H1 (cell line): Measurements from ENCODE around the gene ZNF592. TPM values are rescaled to one million over a fixed set of nuclear protein-coding genes. Genes with fewer than 3 reads are reported as not detected.

Experiments used
- CTCF ChIA-PET: fragments of 300-600 bp; sonication (Branson Sonifier 250); formaldehyde crosslinking; loops from one replicate; lab custom pipeline; 2021; ENCODE audit not compliant: partially characterized antibody; lab: Charles Lee
- POLR2A ChIA-PET: fragments of 300-600 bp; sonication (Branson Sonifier 250); formaldehyde crosslinking; loops from one replicate; lab custom pipeline; 2021; ENCODE audit warnings: inconsistent platforms; ENCODE audit not compliant: partially characterized antibody; lab: Charles Lee
- DNase-seq, 2 experiments: peaks; one replicate each; pipeline versions ENCODE4 v3.0.0 to v3.0.0-alpha.2; 2010 to 2022; ENCODE audit warnings: low spot score in 2 of 2, low read depth in 1 of 2, mixed read lengths in 1 of 2
- FAIRE-seq: peaks from 2 replicates; lab custom pipeline; 2011; peaks lifted over from hg19 to GRCh38; lab: Jason Lieb, UNC
- H2AFZ ChIP-seq: 2 replicates; pipeline ENCODE4 v1.8.1; 2012; ENCODE audit warnings: low read length, inconsistent platforms
- H2AK5ac ChIP-seq: 2 replicates; pipeline ENCODE4 v1.6.1; 2013; ENCODE audit warnings: low read depth, low read length
- H2BK120ac ChIP-seq: replicated peaks from 2 replicates; pipeline ENCODE3; 2013; ENCODE audit warnings: low read depth, low read length, inconsistent platforms
- H2BK12ac ChIP-seq: 2 replicates; pipeline ENCODE4 v1.6.1; 2013; ENCODE audit warnings: low read depth, low read length
- H2BK15ac ChIP-seq: 2 replicates; pipeline ENCODE4 v1.6.1; 2013; ENCODE audit warnings: low read length
- H2BK20ac ChIP-seq: 2 replicates; pipeline ENCODE4 v1.6.1; 2013; ENCODE audit warnings: low read length
- H2BK5ac ChIP-seq: 2 replicates; pipeline ENCODE4 v1.6.1; 2013; ENCODE audit warnings: low read depth, low read length
- H3K14ac ChIP-seq: 2 replicates; pipeline ENCODE4 v1.6.1; 2013; ENCODE audit warnings: inconsistent platforms; ENCODE audit not compliant: insufficient read length
- H3K18ac ChIP-seq: 2 replicates; pipeline ENCODE4 v1.6.1; 2013; ENCODE audit warnings: low read length; ENCODE audit errors: extremely low read depth
- H3K23ac ChIP-seq: 2 replicates; pipeline ENCODE4 v1.6.1; 2013; ENCODE audit warnings: inconsistent platforms; ENCODE audit not compliant: insufficient read length
- H3K23me2 ChIP-seq: 2 replicates; pipeline ENCODE4 v1.6.1; 2013; ENCODE audit warnings: low read depth, low read length
- H3K27ac ChIP-seq: 2 replicates; pipeline ENCODE4 v1.6.1; 2011; ENCODE audit warnings: low read depth, low read length, inconsistent platforms
- H3K27me3 ChIP-seq, 4 experiments: replicated peaks in 1 of 4; 1 replicate in 1 of 4; 2 replicates in 3 of 4; pipeline versions ENCODE4 v1.6.1 to v1.8.1; 2011 to 2013; ENCODE audit warnings: low read length in 3 of 4, mild to moderate bottlenecking in 3 of 4, inconsistent platforms in 2 of 4, mixed read lengths in 2 of 4, moderate library complexity in 1 of 4; ENCODE audit not compliant: control insufficient read depth in 3 of 4, insufficient read depth in 3 of 4; ENCODE audit errors: extremely low read depth in 1 of 4
- H3K36me3 ChIP-seq, 4 experiments: 2 replicates each; pipeline versions ENCODE4 v1.6.1 to v1.8.1; 2011 to 2013; ENCODE audit warnings: mild to moderate bottlenecking in 4 of 4, low read length in 3 of 4, moderate library complexity in 2 of 4, control low read depth in 1 of 4, inconsistent platforms in 1 of 4; ENCODE audit not compliant: insufficient read depth in 4 of 4, control insufficient read depth in 2 of 4
- H3K4ac ChIP-seq: replicated peaks from 2 replicates; pipeline ENCODE3; 2013; ENCODE audit warnings: low read length, low read depth, mixed read lengths, inconsistent platforms; ENCODE audit not compliant: insufficient read length
- H3K4me1 ChIP-seq, 4 experiments: replicated peaks in 1 of 4; 1 replicate in 1 of 4; 2 replicates in 3 of 4; pipeline versions ENCODE4 v1.6.1 to v1.8.1; 2011 to 2013; ENCODE audit warnings: low read length in 3 of 4, inconsistent platforms in 2 of 4, mixed read lengths in 1 of 4; ENCODE audit not compliant: insufficient read depth in 4 of 4, control insufficient read depth in 3 of 4
- H3K4me2 ChIP-seq, 2 experiments: 2 replicates each; pipeline versions ENCODE4 v1.6.1 to v1.8.1; 2011 to 2013; ENCODE audit warnings: low read depth in 2 of 2, low read length in 2 of 2, control low read depth in 1 of 2, inconsistent platforms in 1 of 2, mild to moderate bottlenecking in 1 of 2; ENCODE audit not compliant: insufficient read depth in 1 of 2
- H3K4me3 ChIP-seq, 4 experiments: fragments of 200-600, 300-600 bp in 1 of 4; sonication (generic), shearing (Covaris generic), sonication (Bioruptor Twin) in 1 of 4; 2 replicates each; pipeline versions ENCODE4 v1.5.1 to v1.8.1; 2011 to 2016; ENCODE audit warnings: low read length in 4 of 4, low read depth in 3 of 4, control low read depth in 2 of 4, inconsistent platforms in 2 of 4, mild to moderate bottlenecking in 2 of 4, mixed read lengths in 1 of 4, moderate library complexity in 1 of 4; ENCODE audit not compliant: insufficient read depth in 2 of 4; ENCODE audit errors: extremely low read depth in 1 of 4
- H3K56ac ChIP-seq: replicated peaks from 2 replicates; pipeline ENCODE3; 2013; ENCODE audit warnings: low read depth, mild to moderate bottlenecking, mixed read lengths, low read length, inconsistent platforms; ENCODE audit not compliant: insufficient read length
- H3K79me1 ChIP-seq: 2 replicates; pipeline ENCODE4 v1.6.1; 2013; ENCODE audit warnings: low read depth, low read length, control low read depth
- H3K79me2 ChIP-seq, 2 experiments: 2 replicates each; pipeline versions ENCODE4 v1.6.1 to v1.8.1; 2012 to 2013; ENCODE audit warnings: low read length in 2 of 2, mild to moderate bottlenecking in 2 of 2, inconsistent platforms in 1 of 2; ENCODE audit not compliant: insufficient read depth in 2 of 2, control insufficient read depth in 1 of 2
- H3K9ac ChIP-seq, 4 experiments: replicated peaks in 1 of 4; 1 replicate in 1 of 4; 2 replicates in 3 of 4; pipeline versions ENCODE4 v1.6.1 to v1.8.1; 2011 to 2013; ENCODE audit warnings: low read depth in 3 of 4, low read length in 3 of 4, control low read depth in 2 of 4, mild to moderate bottlenecking in 2 of 4, moderate library complexity in 2 of 4, inconsistent platforms in 1 of 4; ENCODE audit errors: extremely low read depth in 1 of 4
- H3K9me3 ChIP-seq, 2 experiments: 2 replicates each; pipeline versions ENCODE4 v1.6.1 to v1.8.1; 2012 to 2013; ENCODE audit warnings: mild to moderate bottlenecking in 2 of 2, moderate library complexity in 2 of 2, control low read depth in 1 of 2, inconsistent platforms in 1 of 2, low read depth in 1 of 2, low read length in 1 of 2, mixed read lengths in 1 of 2; ENCODE audit not compliant: insufficient read depth in 2 of 2
- H4K20me1 ChIP-seq, 2 experiments: replicated peaks in 1 of 2; 2 replicates each; pipeline versions ENCODE3 to v1.8.1; 2011 to 2013; ENCODE audit warnings: inconsistent platforms in 2 of 2, low read length in 2 of 2, mild to moderate bottlenecking in 1 of 2; ENCODE audit not compliant: insufficient read depth in 2 of 2, control insufficient read depth in 1 of 2
- H4K5ac ChIP-seq: 2 replicates; pipeline ENCODE4 v1.6.1; 2013; ENCODE audit warnings: low read length, low read depth, mixed read lengths, inconsistent platforms; ENCODE audit not compliant: insufficient read length
- H4K8ac ChIP-seq: 2 replicates; pipeline ENCODE4 v1.8.0; 2013; ENCODE audit warnings: mild to moderate bottlenecking, moderate library complexity, low read length, inconsistent platforms; ENCODE audit not compliant: insufficient read depth; ENCODE audit errors: extremely low read depth
- H4K91ac ChIP-seq: replicated peaks from 2 replicates; pipeline ENCODE3; 2013; ENCODE audit warnings: low read length, mixed read lengths, inconsistent platforms; ENCODE audit not compliant: insufficient read length
- CBX5 ChIP-seq: fragments of 300-800, 300-1000 bp; sonication (generic); IDR thresholded peaks from 2 replicates; pipeline ENCODE4 v1.7.1; 2016; ENCODE audit warnings: antibody characterized with exemption, low read length, low read depth
- CREB1 ChIP-seq: IDR thresholded peaks from 2 replicates; pipeline ENCODE4 v1.6.1; 2012; ENCODE audit warnings: inconsistent platforms
- EGR1 ChIP-seq: IDR thresholded peaks from 2 replicates; pipeline ENCODE4 v1.6.1; 2011; ENCODE audit warnings: low read depth, low read length, borderline replicate concordance
- RAD21 ChIP-seq, 2 experiments: IDR thresholded peaks in 1 of 2; conservative IDR thresholded peaks in 1 of 2; 2 replicates each; pipeline ENCODE4 v1.6.1; 2011; ENCODE audit warnings: low read depth in 2 of 2, low read length in 2 of 2, improper control_type of control experiment in 1 of 2, inconsistent platforms in 1 of 2, mild to moderate bottlenecking in 1 of 2, moderate library complexity in 1 of 2
- SAP30 ChIP-seq: fragments of 300-600 bp; sonication (generic); IDR thresholded peaks from 2 replicates; pipeline ENCODE4 v1.7.1; 2012; ENCODE audit warnings: low read length, moderate library complexity, mild to moderate bottlenecking, inconsistent platforms; ENCODE audit not compliant: insufficient read depth, insufficient replicate concordance
- SIX5 ChIP-seq: IDR thresholded peaks from 2 replicates; pipeline ENCODE4 v1.6.1; 2011; ENCODE audit warnings: mild to moderate bottlenecking, low read depth, low read length
- TAF7 ChIP-seq: optimal IDR thresholded peaks from 2 replicates; pipeline ENCODE3; 2011; ENCODE audit warnings: low read depth, mild to moderate bottlenecking, inconsistent platforms, low read length, moderate library complexity, borderline replicate concordance
- WGBS, 2 experiments: shearing (Covaris generic) in 1 of 2; methylation state at CpG; one replicate each; pipeline versions ENCODE4 v1.1.6 to v1.1.7; 2013 to 2015; ENCODE audit warnings: low lambda C conversion rate in 2 of 2, mixed read lengths in 2 of 2, inconsistent platforms in 1 of 2, low coverage in 1 of 2, missing lambda C conversion rate in 1 of 2; ENCODE audit not compliant: insufficient replicate concordance in 2 of 2, insufficient coverage in 1 of 2, insufficient read length in 1 of 2; ENCODE audit errors: extremely low coverage in 1 of 2, missing lambda C conversion rate in 1 of 2; 5-methylcytosine and 5-hydroxymethylcytosine counted together
- polyA plus RNA-seq, 7 experiments: library from polyadenylated mRNA; depleted of rRNA in 3 of 7; stranded (reverse) in 5 of 7; unstranded in 2 of 7; fragments of >200 nt in 5 of 7; fragments of 200-250 nt in 2 of 7; gene quantifications; 1 replicate in 5 of 7; 2 replicates in 1 of 7; 4 replicates in 1 of 7; pipeline versions ENCODE4 v1.2.1 to v1.2.3, GENCODE V29; 2011 to 2013; ENCODE audit warnings: missing spikeins in 2 of 7, mixed read lengths in 2 of 7
- total RNA-seq: library from RNA; stranded (reverse); fragmentation: NEBNext Ultra II Directional; extraction: Animal tissue kit (Norgen Biotek cat#: 25700); gene quantifications from 2 replicates; pipeline ENCODE4 v1.2.1, GENCODE V29; 2021

The ZNF592 gene
- total and polyA plus RNA-seq, 2 of the 8 experiments (the other 6 are each of a cell fraction or from before 2014, with no cell fraction given) = 14.2 to 33.0 TPM

DNA sequence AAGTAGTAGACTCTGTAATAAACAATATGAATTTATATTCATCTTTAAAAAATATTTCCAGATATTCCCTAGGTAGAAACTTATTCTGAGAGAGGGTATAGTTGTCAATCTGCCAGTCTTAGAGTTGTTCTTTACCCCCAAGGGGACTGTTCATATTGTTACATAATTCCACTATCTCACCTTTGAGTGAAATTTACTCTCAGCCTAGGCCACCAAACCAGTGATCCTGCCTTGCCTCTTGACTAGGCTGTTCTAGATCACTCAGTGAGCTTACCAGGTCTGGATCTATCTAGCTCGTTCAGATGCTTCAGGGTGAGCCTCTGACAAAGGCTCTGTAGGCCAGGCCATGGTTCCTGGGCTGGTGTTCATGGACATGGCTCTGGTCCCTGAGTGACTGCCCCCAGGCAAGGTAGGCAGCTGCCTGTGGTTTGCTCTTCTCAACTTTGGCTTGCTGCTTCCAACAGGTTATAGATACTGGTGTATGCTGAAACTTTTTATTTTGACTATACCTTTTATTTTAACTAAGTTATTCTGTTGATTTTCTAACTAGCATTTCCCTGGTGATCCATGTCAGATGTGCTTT, 27.6 kb downstream of the ZNF592 start:
- peaks cover 0 to 2% (median 0%) of the 10 kb centered on the region in 4 experiments; a peak in 1 of 7 replicates for H3K4me1 ChIP-seq
- peaks cover 2 to 9% of the 10 kb centered on the region in 2 experiments for H4K20me1 ChIP-seq
- H3K23ac ChIP-seq = no peak overlapping the region
- H4K5ac ChIP-seq = no peak overlapping the region
- H3K79me1 ChIP-seq = peaks cover 3% of the 10 kb centered on the region; the same call in 1 of the 2 replicates
- H3K9me3 ChIP-seq = no peaks in the 10 kb centered on the region
- no peak overlapping the region for H3K14ac ChIP-seq
- no peak overlapping the region for H2BK5ac ChIP-seq
- ChIA-PET CTCF (interaction anchor here (0.8 to 1.1 kb wide), 4 partner anchors 14 to 188 kb away, joined by 3 to 6 read pairs (median 4); no protein-coding TSS in a partner anchor), POLR2A (interaction anchor here (0.8 kb wide), 1 partner anchor 9 kb away, joined by 4 read pairs; no protein-coding TSS in a partner anchor)
- H3K23me2 ChIP-seq = no peaks in the 10 kb centered on the region; the same call in 1 of the 2 replicates
- H2BK20ac ChIP-seq = no peak overlapping the region
- H4K8ac ChIP-seq = no peak overlapping the region
- DNase-seq = no peak
- 88% methylated on average over 1 of the region's 1 CpG; no CpG with 5 or more reads in 1 of the 2 experiments for WGBS, 2 experiments
- no peaks in the 10 kb centered on the region for H3K36me3 ChIP-seq
- no peaks in the 10 kb centered on the region for H3K27me3 ChIP-seq
- H3K9ac ChIP-seq = no peak overlapping the region
- H2AFZ ChIP-seq = no peak overlapping the region
- no peak overlapping the region for H2BK15ac ChIP-seq
- no peak overlapping the region for H4K91ac ChIP-seq
- no peak overlapping the region for H3K4me3 ChIP-seq
- H3K27ac ChIP-seq = no peak overlapping the region
- H2BK12ac ChIP-seq = no peak overlapping the region
- no peak overlapping the region for H3K4ac ChIP-seq
- H3K56ac ChIP-seq = no peak overlapping the region
- no peak for TF ChIP-seq EGR1
- TF ChIP-seq TAF7 = no peak
- no peak for TF ChIP-seq SIX5
- no peak for TF ChIP-seq SAP30
- no peak for TF ChIP-seq CBX5
- TF ChIP-seq RAD21 (IDR thresholded peaks at IDR 0.05 in 1 of 2, conservative IDR thresholded peaks at IDR 0.05 in 1 of 2; ENCODE audit: low read depth in 2 of 2, low read length in 2 of 2) = no peak
- TF ChIP-seq CREB1 = no peak
- peaks cover 0 to 11% of the 10 kb centered on the region in 2 experiments; a peak in 2 of 4 replicates for H3K79me2 ChIP-seq
- no peak for FAIRE-seq
- H3K18ac ChIP-seq = no peak overlapping the region
- no peak overlapping the region for H3K4me2 ChIP-seq
- no peak overlapping the region for H2AK5ac ChIP-seq
- no peak overlapping the region for H2BK120ac ChIP-seq
